Islet precursor cell (in vitro differentiated cells): ENCODE data around the gene SCGB1C1.
A peak's percentile ranks its signal among the peaks of the same experiment; 100 is the strongest.
"Not testable (repeated sequence)": the region's sequence is repeated elsewhere in the genome, so short reads cannot be mapped to it uniquely, and the experiment has no call there.

ENCODE experiments used
- DNase-seq: peaks from one replicate; pipeline ENCODE4 v3.0.0-alpha.2; 2018

SCGB1C1 gene

GRCh38 chr11:192674-193128, at the start of gene SCGB1C1:
Gene SCGB1C1, plus strand, starts transcription at chr11:193078. Its CDS starts 22 bp downstream, at chr11:193100.
- DNase-seq, result not testable (repeated sequence)

GRCh38 chr11:180242-180641, 12.6 kb upstream of the SCGB1C1 start:
- DNase-seq, result not testable (repeated sequence)

- DNase-seq, result not testable (repeated sequence)
Measured at GRCh38 chr11:189200-189783, 3.6 kb upstream of the SCGB1C1 start.

- DNase-seq, result not testable (repeated sequence)
Measured at GRCh38 chr11:189843-190311, 3.0 kb upstream of the SCGB1C1 start.

GRCh38 chr11:190546-190945, 2.3 kb upstream of the SCGB1C1 start:
- DNase-seq, result not testable (repeated sequence)

DNA sequence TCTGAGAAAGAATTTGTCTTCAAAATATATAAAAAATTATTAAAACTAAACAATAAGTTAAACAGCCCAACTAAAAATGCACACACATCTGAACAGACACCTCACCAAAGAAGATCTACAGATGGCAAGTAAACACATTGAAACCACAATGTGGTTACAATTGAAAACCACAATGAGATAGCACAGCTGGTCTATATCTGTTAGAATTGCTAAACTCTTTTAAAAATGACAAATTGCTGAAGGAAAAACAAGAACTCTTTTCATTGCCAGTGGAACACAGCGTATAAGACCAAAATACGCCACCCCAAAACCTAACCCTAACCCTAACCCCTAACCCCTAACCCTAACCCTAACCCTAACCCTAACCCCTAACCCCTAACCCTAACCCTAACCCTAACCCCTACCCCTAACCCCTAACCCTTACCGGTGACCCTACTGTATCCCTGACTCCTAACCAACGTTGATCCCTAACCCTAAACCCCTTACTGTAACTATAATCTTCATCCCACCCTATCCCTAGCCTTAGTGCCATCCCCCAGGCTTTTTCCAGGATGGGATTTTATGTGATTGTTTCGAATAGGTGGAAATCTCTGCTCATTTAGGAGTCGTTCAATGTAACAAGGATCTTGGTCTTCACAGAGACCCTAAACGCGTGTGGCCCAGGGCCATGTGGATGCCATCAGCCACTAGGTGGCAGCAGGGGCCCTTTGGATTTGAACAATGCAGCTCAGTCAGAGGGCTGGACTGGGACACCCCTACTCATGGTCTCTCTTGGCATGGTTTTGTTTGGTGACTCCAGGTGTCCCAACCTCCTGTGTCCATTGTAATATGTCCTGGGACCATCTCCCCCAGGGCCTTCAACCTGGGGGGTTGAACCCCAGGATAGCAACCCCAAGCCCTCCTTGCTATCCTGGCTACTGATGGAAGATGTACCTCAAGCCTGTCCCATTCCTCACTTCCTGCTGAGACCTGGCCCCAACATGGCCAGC, 1.1 kb upstream of the SCGB1C1 start:
- peak; percentile 38 for DNase-seq

DNA sequence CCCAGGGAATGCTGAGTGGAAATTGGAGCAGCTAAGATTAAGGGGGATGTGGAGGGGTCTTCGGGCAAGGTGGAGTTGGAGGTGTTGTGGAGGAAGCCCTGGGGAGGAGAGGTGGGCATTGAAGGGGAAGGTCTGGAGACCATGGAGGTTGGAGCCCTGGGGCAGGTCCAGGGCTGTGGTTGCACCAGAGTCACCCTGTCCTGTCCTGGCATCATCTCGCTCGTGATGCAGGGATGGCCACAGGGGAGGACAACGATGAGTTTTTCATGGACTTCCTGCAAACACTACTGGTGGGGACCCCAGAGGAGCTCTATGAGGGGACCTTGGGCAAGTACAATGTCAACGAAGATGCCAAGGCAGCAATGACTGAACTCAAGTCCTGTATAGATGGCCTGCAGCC, 603 bp downstream of the SCGB1C1 start:
- DNase-seq, result peak; percentile 32

GRCh38 chr11:196786-197731, 4.2 kb downstream of the SCGB1C1 start:
- peak; percentile 42 for DNase-seq

DNA sequence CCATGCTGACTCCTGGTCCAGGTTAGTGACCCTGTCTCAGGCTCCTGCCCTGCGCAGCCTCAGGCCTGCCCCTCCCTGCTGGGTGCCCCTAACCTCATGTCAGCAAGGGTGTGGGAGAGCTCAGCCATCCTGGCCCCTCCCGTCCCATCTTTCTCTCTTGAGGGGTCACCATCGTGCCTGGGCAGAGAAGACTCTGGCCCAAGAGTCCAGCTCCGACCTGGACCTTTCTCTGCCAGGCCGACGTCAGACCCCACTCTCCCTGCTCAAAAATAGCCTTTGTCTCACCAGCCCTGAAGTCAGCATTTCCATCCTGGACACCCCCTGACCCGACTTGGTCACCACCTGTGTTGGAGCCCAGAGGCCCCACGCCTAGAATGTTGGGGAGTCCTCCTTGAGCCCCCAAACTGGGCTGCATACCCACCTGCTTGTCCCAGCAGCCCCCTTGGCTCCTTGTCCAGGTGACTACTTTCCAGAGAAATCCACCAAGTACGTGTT, 4.9 kb downstream of the SCGB1C1 start:
- peak; percentile 29 for DNase-seq

- DNase-seq, result peak; percentile 50
Measured at GRCh38 chr11:198236-198806, 5.4 kb downstream of the SCGB1C1 start.

DNA sequence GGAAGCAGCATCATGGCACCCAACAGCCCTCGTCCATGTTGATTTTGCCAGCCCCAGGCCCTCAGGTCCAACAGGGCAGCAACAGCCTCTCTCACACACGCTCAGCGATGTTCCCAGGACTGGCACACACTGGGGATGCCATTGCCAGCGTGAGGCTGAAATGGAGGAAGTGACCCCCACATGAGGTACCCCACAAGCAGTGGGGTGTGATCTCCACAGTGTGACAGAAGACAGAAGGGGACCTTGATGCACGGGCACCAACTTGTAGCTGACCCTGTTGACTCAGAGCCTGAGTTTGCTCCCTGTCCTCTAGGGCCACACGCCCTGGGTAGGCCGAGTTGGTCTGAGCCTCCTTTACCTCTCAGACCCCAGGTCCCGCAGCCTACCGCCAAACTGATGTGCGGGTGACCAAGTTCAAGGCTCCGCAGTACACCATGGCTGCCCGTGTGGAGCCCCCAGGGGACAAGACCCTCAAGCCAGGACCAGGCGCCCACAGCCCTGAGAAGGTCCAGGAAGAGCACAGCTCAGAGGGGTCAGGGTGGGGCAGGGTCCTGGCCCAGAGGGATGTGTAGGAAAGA, 6.2 kb downstream of the SCGB1C1 start:
- DNase-seq, result peak; percentile 50

GRCh38 chr11:199782-200181, 6.9 kb downstream of the SCGB1C1 start:
- DNase-seq, result peak; percentile 43

- DNase-seq, result peak; percentile 38
Measured at GRCh38 chr11:200224-201003, 7.5 kb downstream of the SCGB1C1 start.

DNA sequence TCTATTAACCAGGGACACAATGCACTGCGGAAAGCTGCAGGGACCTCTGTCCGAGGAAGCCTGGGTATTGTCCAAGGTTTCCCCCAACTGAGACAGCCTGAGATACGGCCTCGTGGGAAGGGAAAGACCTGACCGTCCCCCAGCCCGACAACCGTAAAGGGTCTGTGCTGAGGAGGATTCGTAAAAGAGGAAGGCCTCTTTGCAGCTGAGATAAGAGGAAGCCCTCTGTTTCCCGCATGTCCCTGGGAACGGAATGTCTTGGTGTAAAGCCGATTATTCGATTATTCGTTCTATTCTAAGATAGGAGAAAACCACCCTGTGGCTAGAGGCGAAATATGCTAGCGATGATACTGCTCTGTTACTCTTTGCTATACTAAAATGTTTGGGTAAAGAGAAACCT, 9.1 kb downstream of the SCGB1C1 start:
- no peak for DNase-seq

GRCh38 chr11:202490-202889, 9.6 kb downstream of the SCGB1C1 start:
- no peak for DNase-seq

GRCh38 chr11:203056-203944, 10.4 kb downstream of the SCGB1C1 start:
- DNase-seq, result peak; percentile 22

DNA sequence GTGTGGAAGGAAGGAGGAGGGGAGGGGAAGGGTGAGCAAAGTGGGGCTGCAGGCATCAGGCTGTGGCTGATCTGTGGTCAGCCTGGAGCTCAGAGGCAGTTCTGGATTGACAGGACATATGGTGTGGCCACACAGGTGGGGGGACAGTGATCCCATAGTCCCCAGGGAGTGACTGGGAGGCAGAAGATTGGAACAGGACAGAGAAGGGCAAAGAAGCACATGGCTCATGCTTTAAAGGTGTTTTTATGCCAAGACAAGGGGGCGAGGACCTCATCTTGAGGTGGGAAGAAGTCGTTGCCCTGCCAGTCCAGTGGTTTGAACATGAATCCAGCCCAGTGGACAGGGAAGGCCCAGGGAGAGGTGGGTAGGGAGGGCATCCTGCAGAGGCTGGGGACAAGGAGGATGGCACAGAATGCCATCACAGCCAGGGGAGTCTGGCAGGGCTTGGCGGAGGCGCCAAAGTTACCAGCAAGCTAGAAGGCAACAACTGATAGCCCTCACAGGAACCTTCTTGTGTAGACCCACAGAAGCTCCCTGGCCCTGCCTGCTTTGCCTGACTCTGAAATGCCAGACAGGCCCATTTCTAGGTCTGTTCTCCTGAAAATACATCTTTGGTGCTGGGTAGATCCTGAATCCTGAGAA, 11.2 kb downstream of the SCGB1C1 start:
- DNase-seq, result peak; percentile 38

DNA sequence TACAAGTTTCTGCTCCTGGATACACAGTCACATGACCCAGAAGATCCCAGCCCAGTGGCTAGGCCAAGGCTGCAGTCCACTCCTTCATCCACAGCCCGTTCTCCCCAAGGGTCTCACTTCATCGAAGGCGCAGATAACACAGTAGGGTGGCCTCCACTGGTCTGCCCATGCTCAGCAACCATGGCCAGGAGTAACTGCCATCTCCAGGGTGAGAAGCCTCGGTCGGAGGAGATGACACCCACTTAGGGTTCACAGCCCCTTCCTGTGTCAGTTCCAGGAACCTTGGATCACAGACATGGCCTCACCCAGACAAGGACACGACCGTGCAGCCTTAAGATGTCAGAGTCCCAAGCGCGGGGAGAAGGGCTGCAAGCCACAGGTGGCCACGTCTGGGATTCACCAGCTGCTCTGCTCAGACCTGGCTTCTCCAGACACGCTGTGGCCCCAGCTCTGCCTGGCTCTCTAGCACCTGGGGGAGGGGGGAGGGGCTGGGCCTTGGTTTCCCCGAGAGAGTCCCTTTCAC, 11.8 kb downstream of the SCGB1C1 start:
- DNase-seq, result peak; percentile 8
